Ovary (tissue), 9 donors: Measurements from ENCODE around the gene AURKA. TPM values are rescaled to one million over a fixed set of nuclear protein-coding genes. Genes with fewer than 3 reads are reported as not detected.

Source experiments
- DNase-seq, 5 donors: peaks; one replicate each; pipeline ENCODE4 v3.0.0-alpha.2; 2019 to 2020
- H3K27ac ChIP-seq, 2 donors: fragments of 200-600 bp; one replicate each; pipeline versions ENCODE4 v1.5.1 to v1.8.0; 2019 to 2022
- H3K27me3 ChIP-seq: fragments of 200-600 bp; one replicate; pipeline ENCODE4 v1.8.0; 2022
- H3K36me3 ChIP-seq: fragments of 200-600 bp; sonication (generic); one replicate; pipeline ENCODE4 v1.5.1; 2019
- H3K4me1 ChIP-seq: one replicate; pipeline ENCODE4 v1.8.1; 2013; ENCODE audit warnings: mild to moderate bottlenecking, moderate library complexity; ENCODE audit not compliant: insufficient read depth
- H3K4me3 ChIP-seq: fragments of 200-600 bp; sonication (generic); one replicate; pipeline ENCODE4 v1.5.1; 2017
- H3K9me3 ChIP-seq, 2 donors: fragments of 200-600 bp in 1 of 2; sonication (generic) in 1 of 2; one replicate each; pipeline versions ENCODE4 v1.5.1 to v1.8.1; 2013 to 2019; ENCODE audit warnings: mild to moderate bottlenecking in 1 of 2, moderate library complexity in 1 of 2
- CTCF ChIP-seq, 3 donors: fragments of 450-650 bp in 2 of 3; fragments of 200-600 bp in 1 of 3; IDR thresholded peaks; one replicate each; pipeline versions ENCODE4 v1.5.1 to v1.8.0; 2016 to 2022; ENCODE audit warnings: antibody characterized with exemption in 3 of 3, mild to moderate bottlenecking in 1 of 3
- EP300 ChIP-seq: sonication (generic); formaldehyde crosslinking; IDR thresholded peaks from one replicate; pipeline ENCODE4 v1.6.1; 2017; ENCODE audit warnings: antibody characterized with exemption
- POLR2A ChIP-seq: fragments of 450-650 bp; IDR thresholded peaks from one replicate; pipeline ENCODE4 v1.6.1; 2017; ENCODE audit warnings: antibody characterized with exemption, mild to moderate bottlenecking, moderate library complexity
- WGBS, 3 donors: extraction: QIAGEN DNeasy Blood & Tissue Kit in 1 of 3; methylation state at CpG; one replicate each; pipeline versions ENCODE4 v1.1.5 to v1.1.7; 2013 to 2017; 5-methylcytosine and 5-hydroxymethylcytosine counted together
- intact Hi-C, 4 donors: fragments of 100-400 bp; cut with DNase I; formaldehyde crosslinking; loops; one replicate each; pipeline versions ENCODE4 v1.11.0 to v1.15.1; 2022 to 2023
- polyA plus RNA-seq, 2 donors: library from polyadenylated mRNA; stranded (reverse); fragments of 200-250 nt in 1 of 2; fragments of 350-450 nt in 1 of 2; fragmentation: Illumina TruSeq in 1 of 2; extraction: RNeasy Lipid Tissue Mini Kit (QIAGEN cat#74804) in 1 of 2; gene quantifications; one replicate each; pipeline ENCODE4 v1.2.3, GENCODE V29; 2013 to 2014
- total RNA-seq, 7 donors: library from RNA; depleted of rRNA in 2 of 7; stranded (reverse); fragments of >200 nt in 2 of 7; fragmentation: NEBNext Ultra II Directional in 3 of 7; extraction: Animal tissue kit (Norgen Biotek cat#: 25700) in 3 of 7; gene quantifications; one replicate each; pipeline versions ENCODE4 v1.1.0 to v1.2.4, GENCODE V29; 2016 to 2023
- donor health status: DM: no; HTN: no; CAD: no; lungs with moderate emphysema.
- donor health status: DM: no; HTN: no; CAD: no.
- donor health status: Bipolar disorder and iron deficiency.
- donor health status: DM: yes; HTN: yes; CAD: no.
- donor health status: DM: no; HTN: no; CAD: no.
- donor health status: DM: yes; HTN: yes; CAD: no.

AURKA gene
- total and polyA plus RNA-seq, 9 donors = 2.2 to 10.0 (median 3.2) TPM

DNA sequence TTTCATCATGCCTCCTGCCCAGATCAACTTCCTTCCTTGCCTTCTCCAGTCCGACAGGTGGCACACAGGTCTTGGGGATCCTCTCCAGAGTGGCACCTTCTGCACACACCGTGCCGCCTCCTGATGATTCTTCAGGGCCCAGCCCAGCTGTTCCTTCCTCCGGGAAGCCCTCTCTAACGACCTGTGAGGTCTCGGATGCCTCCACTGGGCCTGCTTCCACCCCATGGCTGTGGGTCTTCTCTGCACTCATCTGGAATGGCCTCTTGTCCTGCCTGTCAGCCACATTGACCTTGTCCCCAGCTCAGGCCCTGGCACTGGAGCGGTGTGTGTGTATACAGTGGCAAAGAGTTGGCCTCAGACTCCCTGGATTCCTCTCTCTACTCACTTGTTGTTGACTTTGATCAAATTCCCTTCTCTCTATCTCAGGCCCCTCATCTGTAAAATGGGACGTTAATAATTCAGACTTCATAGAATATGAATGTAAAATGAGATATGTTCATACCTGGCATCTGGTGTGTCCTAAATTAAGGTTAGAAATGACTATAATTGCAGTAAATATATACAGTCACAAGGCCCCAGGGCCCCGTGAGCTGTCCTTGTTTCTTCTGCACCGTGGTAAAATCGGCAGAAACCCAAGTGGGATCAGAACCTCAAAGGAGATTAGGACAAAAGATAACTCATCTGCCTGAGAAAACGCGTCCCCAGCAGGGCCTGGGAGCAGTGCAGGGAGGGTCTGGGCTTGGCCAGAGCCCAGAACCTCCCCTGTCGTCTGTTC is 31.7 kb downstream of the AURKA start:
- WGBS, 3 donors = 20 to 35% (median 21%) methylated on average over 14 of the region's 14 CpGs
- intact Hi-C loops = no loop called here
- H3K27me3 ChIP-seq = no peaks in the 10 kb centered on the region
- H3K4me1 ChIP-seq = peaks cover 23% of the 10 kb centered on the region
- peak overlapping the region; percentile 70 for H3K4me3 ChIP-seq
- H3K27ac ChIP-seq = peak overlapping the region; percentile 70 to 92
- H3K9me3 ChIP-seq = no peaks in the 10 kb centered on the region
- peak in 1 of 5 donors; percentile 20 for DNase-seq
- no peak for TF ChIP-seq POLR2A
- no peaks in the 10 kb centered on the region for H3K36me3 ChIP-seq

GRCh38 chr20:56359212-56360132 is 32.5 kb downstream of the AURKA start:
- WGBS, 3 donors = 1 to 3% (median 2%) methylated on average over 37 to 51 of the region's 51 CpGs
- Histone ChIP-seq H3K36me3 (no peaks in the 10 kb centered on the region), H3K9me3 (no peaks in the 10 kb centered on the region), H3K27ac (peak overlapping the region; percentile 70 to 92), H3K27me3 (no peaks in the 10 kb centered on the region), H3K4me1 (peaks cover 23% of the 10 kb centered on the region), H3K4me3 (peak overlapping the region; percentile 70)
- TF ChIP-seq CTCF (IDR thresholded peaks at IDR 0.05) (no peak), EP300 (no peak), POLR2A (no peak)
- peak; percentile 54 to 79 (median 66) for DNase-seq
- intact Hi-C loops = no loop called here

- Histone ChIP-seq H3K36me3 (no peaks in the 10 kb centered on the region), H3K9me3 (no peaks in the 10 kb centered on the region), H3K4me1 (peaks cover 23% of the 10 kb centered on the region), H3K27ac (peak within 1 kb of the TSS; percentile 70 to 92), H3K27me3 (no peaks in the 10 kb centered on the region), H3K4me3 (peak within 1 kb of the TSS; percentile 70)
- WGBS, 3 donors = 0% methylated on average over 14 to 63 of the region's 63 CpGs
- DNase-seq = peak; percentile 89 to 93 (median 92)
- TF ChIP-seq POLR2A (peak; percentile 47), CTCF (IDR thresholded peaks at IDR 0.05) (no peak)
- intact Hi-C loops = no loop called here
These were observed 33.3 kb downstream of the AURKA start, which contains the start of gene FAM210B for GRCh38 chr20:56358600-56359211. TSS of gene FAM210B (plus strand) at chr20:56358974. CDS start at chr20:56359006, 32 bp downstream.

DNA sequence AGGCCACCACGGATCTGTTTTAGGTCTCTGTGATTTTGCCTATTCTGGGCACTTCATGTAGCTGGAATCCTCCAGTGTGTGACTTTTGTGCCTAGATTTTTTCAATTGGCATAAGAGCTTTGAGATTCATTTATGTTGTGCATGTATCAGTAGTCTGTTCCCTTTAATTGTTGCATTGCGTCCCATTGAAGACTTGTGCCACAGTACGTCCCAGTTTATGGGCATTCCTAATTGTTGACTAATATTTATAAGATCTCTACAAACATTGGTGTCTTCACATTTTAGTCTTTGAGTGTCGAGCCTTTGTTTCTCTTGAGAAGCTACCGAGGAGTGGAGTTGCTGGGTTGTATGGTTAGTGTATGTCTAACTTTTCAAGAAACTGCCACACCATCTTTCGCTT is 33.9 kb downstream of the AURKA start:
- Histone ChIP-seq H3K36me3 (no peaks in the 10 kb centered on the region), H3K27ac (no peak overlapping the region), H3K9me3 (no peaks in the 10 kb centered on the region), H3K4me3 (no peak overlapping the region), H3K4me1 (peaks cover 19% of the 10 kb centered on the region), H3K27me3 (no peaks in the 10 kb centered on the region)
- WGBS, 3 donors = 53 to 56% (median 55%) methylated on average over 6 of the region's 6 CpGs
- DNase-seq = no peak
- TF ChIP-seq EP300 = no peak
- no peak for TF ChIP-seq CTCF (IDR thresholded peaks at IDR 0.05)
- TF ChIP-seq POLR2A = no peak
- intact Hi-C loops = no loop called here
